Neuron (in vitro differentiated cells): ENCODE results near the gene ZNF585A.
"Not testable (repeated sequence)": the region's sequence is repeated elsewhere in the genome, so short reads cannot be mapped to it uniquely, and the experiment has no call there.

Experiments
- H2AFZ ChIP-seq: one replicate; pipeline ENCODE4 v1.6.1; 2013; ENCODE audit warnings: low read depth, mild to moderate bottlenecking, inconsistent platforms, low read length, moderate library complexity
- H3K27me3 ChIP-seq: one replicate; pipeline ENCODE4 v1.6.1; 2013; ENCODE audit warnings: low read length; ENCODE audit not compliant: insufficient read depth
- H3K36me3 ChIP-seq: one replicate; pipeline ENCODE4 v1.6.1; 2013; ENCODE audit warnings: low read length; ENCODE audit not compliant: insufficient read depth
- H3K4me1 ChIP-seq: one replicate; pipeline ENCODE4 v1.6.1; 2013; ENCODE audit warnings: low read length; ENCODE audit not compliant: insufficient read depth
- H3K4me3 ChIP-seq: 2 replicates; pipeline ENCODE4 v1.5.1; 2013; ENCODE audit warnings: mild to moderate bottlenecking, low read length, moderate library complexity
- H3K9me3 ChIP-seq: one replicate; pipeline ENCODE4 v1.6.1; 2013; ENCODE audit warnings: low read length

ZNF585A gene

DNA sequence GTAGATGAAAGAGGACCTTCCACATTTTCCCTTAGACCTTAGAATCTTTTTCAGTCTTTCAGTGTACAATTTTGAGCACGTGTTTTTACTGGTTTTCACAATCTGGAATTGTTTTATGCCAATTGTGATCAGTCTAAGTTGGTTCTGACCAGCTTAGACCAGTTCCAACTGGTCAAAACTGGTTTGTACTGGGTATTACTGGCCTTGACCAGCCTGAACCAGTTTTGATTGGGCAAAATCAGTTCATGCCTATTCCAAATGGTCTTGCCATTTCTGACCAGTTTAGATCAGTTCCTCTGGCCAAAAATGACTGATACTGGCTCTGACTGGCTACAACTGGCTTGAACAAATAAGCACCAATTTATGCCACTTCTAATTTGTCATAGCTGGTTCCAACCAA lies 36.4 kb downstream of the ZNF585A start:
- no peaks in the 10 kb centered on the region for H3K4me1 ChIP-seq
- no peaks in the 10 kb centered on the region for H3K27me3 ChIP-seq
- no peak overlapping the region for H2AFZ ChIP-seq
- peaks cover 47% of the 10 kb centered on the region for H3K9me3 ChIP-seq
- H3K4me3 ChIP-seq: no peak overlapping the region
- H3K36me3 ChIP-seq: no peaks in the 10 kb centered on the region

GRCh38 chr19:37128821-37129177 lies 43.7 kb downstream of the ZNF585A start:
- no peak overlapping the region for H3K4me3 ChIP-seq
- peaks cover 76% of the 10 kb centered on the region for H3K9me3 ChIP-seq
- no peak overlapping the region for H2AFZ ChIP-seq
- no peaks in the 10 kb centered on the region for H3K27me3 ChIP-seq
- H3K36me3 ChIP-seq: peaks cover 34% of the 10 kb centered on the region
- H3K4me1 ChIP-seq: no peaks in the 10 kb centered on the region

DNA sequence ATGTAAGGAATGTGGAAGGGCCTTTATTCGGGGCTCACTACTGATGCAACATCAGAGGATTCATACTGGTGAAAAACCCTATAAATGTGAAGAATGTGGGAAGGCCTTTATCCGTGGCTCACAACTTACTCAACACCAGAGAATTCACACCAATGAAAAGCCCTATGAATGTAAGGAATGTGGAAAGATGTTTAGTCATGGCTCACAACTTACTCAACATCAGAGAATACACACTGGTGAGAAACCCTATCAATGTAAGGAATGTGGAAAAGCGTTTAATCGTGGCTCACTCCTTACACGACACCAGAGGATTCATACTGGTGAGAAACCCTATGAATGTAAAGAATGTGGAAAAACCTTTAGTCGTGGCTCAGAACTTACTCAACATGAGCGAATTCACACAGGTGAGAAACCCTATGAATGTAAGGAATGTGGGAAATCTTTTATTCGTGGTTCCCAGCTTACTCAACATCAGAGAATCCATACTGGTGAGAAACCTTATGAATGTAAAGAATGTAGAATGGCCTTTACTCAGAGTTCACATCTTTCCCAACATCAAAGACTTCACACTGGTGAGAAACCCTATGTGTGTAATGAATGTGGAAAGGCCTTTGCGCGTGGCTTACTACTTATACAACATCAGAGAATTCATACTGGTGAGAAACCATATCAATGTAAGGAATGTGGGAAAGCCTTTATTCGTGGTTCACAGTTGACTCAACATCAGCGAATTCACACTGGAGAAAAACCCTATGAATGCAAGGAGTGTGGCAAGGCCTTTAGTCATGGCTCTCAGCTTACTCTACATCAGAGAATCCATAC lies 44.3 kb downstream of the ZNF585A start:
- H3K36me3 ChIP-seq: peaks cover 34% of the 10 kb centered on the region
- H2AFZ ChIP-seq: no peak overlapping the region
- no peak overlapping the region for H3K4me3 ChIP-seq
- H3K4me1 ChIP-seq: no peaks in the 10 kb centered on the region
- no peaks in the 10 kb centered on the region for H3K27me3 ChIP-seq
- H3K9me3 ChIP-seq: peaks cover 74% of the 10 kb centered on the region

GRCh38 chr19:37122093-37122492 lies 50.4 kb downstream of the ZNF585A start:
- H3K36me3 ChIP-seq, H2AFZ ChIP-seq, H3K4me1 ChIP-seq, H3K27me3 ChIP-seq, H3K4me3 ChIP-seq: not testable (repeated sequence)
- H3K9me3 ChIP-seq: peaks cover 34% of the 10 kb centered on the region

GRCh38 chr19:37114001-37114400 lies 58.5 kb downstream of the ZNF585A start:
- Histone ChIP-seq H2AFZ (no peak overlapping the region), H3K9me3 (peaks cover 50% of the 10 kb centered on the region), H3K4me1 (no peaks in the 10 kb centered on the region), H3K36me3 (peaks cover 8% of the 10 kb centered on the region), H3K27me3 (no peaks in the 10 kb centered on the region), H3K4me3 (no peak overlapping the region)

GRCh38 chr19:37111753-37112152 lies 60.7 kb downstream of the ZNF585A start:
- not testable (repeated sequence) for H2AFZ ChIP-seq, H3K4me3 ChIP-seq, H3K27me3 ChIP-seq, H3K4me1 ChIP-seq
- peaks cover 18% of the 10 kb centered on the region for H3K36me3 ChIP-seq
- H3K9me3 ChIP-seq: peaks cover 68% of the 10 kb centered on the region

DNA sequence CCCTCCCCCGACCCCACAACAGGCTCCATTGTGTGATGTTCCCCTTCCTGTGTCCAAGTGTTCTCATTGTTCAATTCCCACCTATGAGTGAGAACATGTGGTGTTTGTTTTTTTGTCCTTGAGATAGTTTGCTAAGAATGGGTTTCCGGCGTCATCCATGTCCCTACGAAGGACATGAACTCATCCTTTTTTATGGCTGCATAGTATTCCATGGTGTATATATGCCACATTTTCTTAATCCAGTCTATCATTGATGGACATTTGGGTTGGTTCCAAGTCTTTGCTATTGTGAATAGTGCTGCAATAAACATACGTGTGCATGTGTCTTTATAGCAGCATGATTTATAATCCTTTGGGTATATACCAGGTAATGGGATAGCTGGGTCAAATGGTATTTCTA lies 68.4 kb downstream of the ZNF585A start:
- not testable (repeated sequence) for H3K4me3 ChIP-seq, H3K27me3 ChIP-seq, H2AFZ ChIP-seq, H3K4me1 ChIP-seq
- peaks cover 53% of the 10 kb centered on the region for H3K9me3 ChIP-seq
- peaks cover 29% of the 10 kb centered on the region for H3K36me3 ChIP-seq

- peaks cover 47% of the 10 kb centered on the region for H3K9me3 ChIP-seq
- H2AFZ ChIP-seq: no peak overlapping the region
- H3K4me3 ChIP-seq: no peak overlapping the region
- no peaks in the 10 kb centered on the region for H3K27me3 ChIP-seq
- H3K4me1 ChIP-seq: no peaks in the 10 kb centered on the region
- H3K36me3 ChIP-seq: peaks cover 33% of the 10 kb centered on the region
Observed at GRCh38 chr19:37098570-37098969, 73.9 kb downstream of the ZNF585A start.

DNA sequence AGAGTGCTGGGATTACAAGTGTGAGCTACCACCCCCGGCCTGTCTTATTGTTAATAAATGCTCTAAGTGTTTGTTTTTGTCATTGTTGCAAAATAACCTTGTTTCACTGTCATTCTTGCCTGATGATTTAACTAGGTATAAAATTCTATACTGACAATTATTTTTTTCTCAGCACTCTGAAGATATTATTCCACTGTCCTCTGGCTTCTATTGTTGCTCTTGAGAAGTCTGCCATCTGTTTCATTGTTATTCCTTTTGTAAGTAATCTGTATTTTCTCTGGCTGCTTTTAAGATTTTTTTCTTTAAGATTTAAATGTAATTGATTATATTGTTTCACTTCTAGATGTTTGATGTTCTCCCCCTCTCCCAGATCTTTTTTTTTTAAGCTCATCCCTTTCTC lies 76.6 kb downstream of the ZNF585A start:
- H3K9me3 ChIP-seq: peaks cover 49% of the 10 kb centered on the region
- H3K36me3 ChIP-seq: peaks cover 44% of the 10 kb centered on the region
- H3K27me3 ChIP-seq: no peaks in the 10 kb centered on the region
- no peaks in the 10 kb centered on the region for H3K4me1 ChIP-seq
- no peak overlapping the region for H3K4me3 ChIP-seq
- H2AFZ ChIP-seq: no peak overlapping the region
